CD4-positive, alpha-beta T cell treated with Interleukin-2 at 100 ng/mL for 4 hours (primary cell): ENCODE measurements around the gene ATCAY.

ENCODE experiments used
- DNase-seq: peaks from one replicate; pipeline ENCODE4 v3.0.0-alpha.2; 2020; ENCODE audit warnings: low spot score

ATCAY gene, protein sequence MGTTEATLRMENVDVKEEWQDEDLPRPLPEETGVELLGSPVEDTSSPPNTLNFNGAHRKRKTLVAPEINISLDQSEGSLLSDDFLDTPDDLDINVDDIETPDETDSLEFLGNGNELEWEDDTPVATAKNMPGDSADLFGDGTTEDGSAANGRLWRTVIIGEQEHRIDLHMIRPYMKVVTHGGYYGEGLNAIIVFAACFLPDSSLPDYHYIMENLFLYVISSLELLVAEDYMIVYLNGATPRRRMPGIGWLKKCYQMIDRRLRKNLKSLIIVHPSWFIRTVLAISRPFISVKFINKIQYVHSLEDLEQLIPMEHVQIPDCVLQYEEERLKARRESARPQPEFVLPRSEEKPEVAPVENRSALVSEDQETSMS

DNA sequence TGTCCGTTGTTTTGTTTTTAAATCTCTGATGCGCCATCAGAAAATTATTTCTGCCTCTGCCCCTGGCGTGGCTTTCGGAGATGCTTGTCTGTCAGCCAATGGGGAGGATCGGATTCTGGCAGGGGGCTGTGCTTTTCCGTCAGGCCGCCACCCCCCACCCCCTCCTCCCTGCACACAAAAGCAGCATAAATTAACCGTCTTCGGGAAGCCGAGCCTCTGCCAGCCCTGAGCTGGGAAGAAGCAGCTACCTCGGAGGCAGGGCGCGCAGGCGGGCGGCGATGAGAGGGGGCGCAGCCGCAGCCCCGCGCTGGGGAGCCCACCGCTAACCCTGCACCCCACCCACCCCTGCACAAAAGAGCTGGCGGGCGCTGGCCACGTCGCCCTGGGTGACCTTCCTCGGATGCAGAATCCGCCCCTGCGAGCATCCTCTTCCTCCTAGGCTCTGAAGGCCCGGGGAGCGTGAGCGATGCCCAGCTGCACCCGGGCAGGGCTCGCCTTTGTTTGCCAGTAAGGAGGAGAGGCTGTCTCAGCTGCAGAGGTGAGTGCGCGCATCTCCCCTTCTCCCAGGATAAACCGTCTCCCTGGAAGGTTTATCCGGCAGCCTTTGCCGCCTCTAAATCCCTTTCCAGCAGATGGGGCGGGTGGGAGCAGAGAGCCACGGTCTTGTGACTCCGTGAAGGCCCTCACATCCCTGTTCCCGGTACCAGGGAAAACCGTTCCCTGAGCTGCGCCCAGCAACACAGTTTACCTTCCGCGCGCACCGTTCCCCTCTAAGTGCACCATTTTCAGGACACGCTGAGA lies at the start of gene ATCAY:
ATCAY (plus strand) TSS at position 215 of the 801 bp plus-strand sequence. CDS start 5,083 bp downstream, outside the sequence.
- no peak for DNase-seq

DNA sequence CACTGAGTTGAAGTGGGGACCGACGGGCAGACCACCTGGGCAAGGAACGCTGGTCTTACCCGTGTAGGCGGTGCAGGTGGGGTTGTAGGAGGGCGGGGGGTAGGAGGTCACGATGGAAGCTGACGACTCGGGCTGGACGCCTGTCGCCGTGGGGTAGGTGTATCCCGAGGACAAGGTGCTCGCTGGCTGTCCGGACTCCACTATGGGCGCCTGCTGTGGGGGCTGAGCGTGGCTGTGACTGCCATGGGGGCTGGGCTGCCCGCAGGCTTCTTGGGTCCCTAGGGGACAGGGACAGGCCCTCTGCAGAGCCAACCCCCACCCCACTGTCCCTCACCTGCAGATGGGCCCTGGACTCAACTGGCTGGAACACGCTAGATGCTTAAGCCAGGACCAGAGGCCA lies 48.9 kb upstream of the ATCAY start:
- DNase-seq: no peak

DNA sequence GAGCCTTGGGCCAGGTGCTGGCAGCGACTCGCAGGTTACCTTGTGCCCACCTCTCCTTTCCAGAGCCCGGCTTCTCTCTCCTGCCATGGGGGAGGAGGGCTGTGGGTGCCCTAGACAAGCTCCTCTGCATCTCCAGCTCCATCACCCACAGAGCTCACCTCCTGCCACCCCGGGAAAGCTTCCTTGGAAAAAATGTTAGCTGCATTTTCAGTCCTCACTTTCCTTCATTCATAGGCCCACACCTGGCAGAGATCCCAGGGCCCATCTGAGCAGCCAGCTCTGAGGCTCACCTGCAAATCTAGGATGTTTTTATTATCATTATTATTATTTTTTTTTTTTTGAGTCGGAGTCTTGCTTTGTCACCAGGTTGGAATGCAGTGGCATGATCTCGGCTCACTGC lies 48.5 kb upstream of the ATCAY start:
- DNase-seq: no peak

DNA sequence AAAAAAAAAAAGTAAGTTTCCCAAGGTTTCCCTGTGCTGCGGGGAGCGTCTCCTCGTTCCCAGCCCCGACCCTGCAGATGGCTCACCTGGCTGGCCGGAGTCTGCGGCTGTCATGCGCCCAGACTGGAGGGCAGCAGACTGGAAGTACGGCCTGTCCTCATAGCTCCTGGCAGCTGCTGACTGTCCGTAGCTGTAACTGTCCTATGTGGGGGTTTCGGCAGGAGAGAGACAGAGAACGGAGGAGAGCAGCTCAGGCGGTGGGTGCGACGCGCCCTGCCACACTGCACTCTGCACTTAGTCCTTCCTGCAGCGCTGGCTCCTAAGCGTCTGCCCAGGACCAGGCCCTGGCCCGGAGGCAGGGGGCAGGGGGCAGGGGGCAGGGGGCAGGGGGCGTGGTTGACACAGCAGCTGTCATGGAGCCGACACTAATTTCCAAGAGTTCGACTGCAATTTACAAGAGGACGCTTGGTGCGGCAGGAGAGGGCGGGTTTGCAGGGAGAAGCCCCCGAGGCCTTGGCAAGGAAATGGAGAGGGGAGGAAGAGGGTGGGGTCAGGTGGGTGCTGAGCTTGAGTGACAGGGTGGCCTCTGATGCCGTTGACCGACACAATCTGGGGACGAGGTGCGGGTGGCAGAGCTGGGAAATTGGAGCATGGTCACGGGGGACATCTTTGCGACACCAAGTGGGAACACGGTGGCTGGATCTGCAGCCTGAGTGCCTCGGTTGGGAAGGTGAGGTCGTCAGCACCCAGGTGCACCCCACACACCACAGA lies 46.7 kb upstream of the ATCAY start:
- DNase-seq: no peak

DNA sequence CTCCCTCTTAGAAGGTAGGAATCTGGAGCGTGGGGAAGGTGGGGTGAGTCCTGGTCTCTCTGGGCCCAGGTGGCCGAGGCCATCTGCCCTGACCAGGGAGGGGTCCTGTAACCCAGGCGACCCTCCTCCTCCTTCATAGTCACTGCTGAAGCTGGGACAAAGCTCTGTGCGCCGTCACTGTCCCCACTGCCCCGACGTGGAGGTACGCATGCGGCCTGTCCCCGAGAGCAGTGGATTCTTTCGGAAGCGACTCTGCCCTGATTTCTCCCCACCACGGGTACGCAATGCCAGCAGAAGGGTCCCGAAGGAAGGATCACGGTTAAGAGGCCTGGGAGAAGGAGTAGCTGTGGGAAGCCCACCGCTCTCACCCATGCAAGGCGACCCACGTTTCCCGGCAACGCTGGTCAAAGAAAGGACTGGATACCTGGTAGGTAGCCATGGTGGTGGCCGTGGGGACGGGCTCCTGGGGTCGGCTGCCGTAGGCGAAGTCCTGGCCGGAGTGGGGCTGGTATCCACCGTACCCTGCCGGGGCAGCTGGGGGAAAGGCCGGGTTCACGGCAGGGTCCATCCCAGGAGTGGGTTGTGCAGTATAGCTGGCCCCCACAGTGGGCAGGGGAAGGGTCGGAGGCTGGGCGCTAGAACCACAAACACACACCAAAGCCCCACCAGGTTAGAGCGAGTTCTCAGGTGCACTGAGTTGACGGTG lies 46.0 kb upstream of the ATCAY start:
- no peak for DNase-seq

DNA sequence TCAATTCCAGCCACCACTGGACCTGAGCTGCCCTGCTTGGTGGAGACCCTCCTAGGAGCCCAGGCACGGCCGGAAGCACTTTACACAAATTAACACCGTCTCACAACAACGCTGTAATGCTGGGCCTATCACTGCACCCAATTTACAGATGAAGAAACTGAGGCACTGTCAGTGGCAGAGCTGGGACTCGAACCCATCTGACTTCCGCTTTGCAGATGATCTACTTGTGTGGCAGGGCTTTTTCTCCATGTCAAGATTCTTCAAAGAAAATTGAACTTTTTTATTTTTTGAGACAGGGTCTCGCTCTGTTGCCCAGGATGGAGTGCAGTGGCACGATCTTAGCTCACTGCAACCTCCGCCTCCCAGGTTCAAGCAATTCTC lies 45.4 kb upstream of the ATCAY start:
- no peak for DNase-seq

DNA sequence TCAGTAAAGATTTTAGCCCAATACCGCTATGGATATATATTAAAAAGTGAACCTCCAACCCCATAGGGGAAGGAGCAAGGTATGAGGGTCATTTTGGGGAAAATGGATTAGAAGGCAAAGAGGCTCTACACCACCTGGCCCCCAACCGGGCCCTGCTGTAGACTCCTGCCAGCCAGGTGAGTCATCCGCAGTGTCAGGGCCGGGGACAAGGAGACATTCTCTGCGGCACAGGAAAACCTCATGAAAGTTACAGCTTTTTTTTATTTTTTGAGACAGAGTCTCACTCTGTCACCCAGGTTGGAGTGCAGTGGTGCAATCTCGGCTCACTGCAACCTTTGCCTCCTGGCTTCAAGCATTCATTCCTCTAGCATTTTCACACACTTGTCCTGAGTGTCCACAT lies 43.6 kb upstream of the ATCAY start:
- DNase-seq: peak; percentile 27

DNA sequence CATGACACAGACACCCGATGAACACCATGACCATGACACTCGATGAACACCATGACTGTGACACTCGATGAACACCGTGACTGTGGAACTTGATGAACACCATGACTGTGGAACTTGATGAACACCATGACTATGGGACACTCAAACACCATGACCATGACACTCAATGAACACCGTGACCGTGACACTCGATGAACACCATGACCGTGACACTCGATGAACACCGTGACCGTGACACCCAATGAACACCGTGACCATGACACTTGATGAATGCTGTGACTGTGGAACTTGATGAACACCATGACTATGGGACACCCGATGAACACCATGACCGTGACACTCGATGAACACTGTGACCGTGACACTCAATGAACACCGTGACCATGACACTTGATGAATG lies 43.2 kb upstream of the ATCAY start:
- no peak for DNase-seq

DNA sequence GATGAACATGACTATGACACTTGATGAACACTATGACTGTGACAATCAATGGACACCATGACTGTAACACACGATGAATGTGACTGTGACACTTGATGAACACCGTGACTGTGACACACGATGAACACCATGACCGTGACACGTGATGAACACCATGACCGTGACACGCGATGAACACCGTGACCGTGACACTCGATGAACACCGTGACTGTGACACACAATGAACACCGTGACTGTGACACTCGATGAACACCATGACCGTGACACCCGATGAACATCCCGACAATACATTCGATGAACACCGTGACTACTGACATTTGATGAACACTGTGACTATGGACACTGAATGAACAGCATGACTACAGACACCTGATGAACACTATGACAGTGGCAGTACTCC lies 42.6 kb upstream of the ATCAY start:
- DNase-seq: no peak

DNA sequence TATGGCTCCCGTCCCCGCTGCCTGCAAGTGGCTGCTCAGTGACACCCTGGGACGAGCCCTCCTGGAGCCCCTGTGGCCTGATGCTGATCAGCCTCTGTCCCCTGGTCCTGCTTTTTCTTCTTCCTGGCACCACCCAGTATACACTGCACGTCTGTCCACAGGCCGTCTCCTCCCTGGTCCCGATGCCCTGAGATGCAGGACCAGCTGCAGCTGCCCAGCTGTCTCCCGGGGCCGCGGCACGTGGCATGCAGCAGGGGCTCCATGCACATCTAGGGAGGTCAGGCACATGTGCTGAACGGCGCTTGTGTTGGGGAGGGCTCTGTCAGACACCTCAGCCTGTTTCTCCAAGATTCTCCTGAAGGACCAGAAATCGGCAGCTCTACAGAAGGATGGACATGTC lies 41.8 kb upstream of the ATCAY start:
- no peak for DNase-seq

DNA sequence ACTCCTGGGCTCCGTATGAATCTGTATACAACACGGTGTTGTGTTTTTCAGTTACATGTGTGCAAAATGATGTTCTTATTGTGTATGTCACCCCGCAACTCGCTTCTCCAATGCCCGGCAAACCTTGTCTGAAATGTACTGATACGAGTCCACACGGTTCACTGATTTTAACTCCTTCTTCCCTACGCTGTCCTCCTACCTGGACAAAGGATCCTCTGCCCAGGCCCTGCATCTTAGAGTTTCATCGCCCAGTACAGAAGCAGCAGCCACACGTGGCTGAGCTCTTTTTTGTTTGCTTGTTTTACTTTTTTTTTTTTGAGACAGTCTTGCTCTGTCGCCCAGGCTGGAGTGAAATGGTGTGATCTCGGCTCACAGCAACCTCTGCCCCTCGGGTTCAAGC lies 40.5 kb upstream of the ATCAY start:
- DNase-seq: no peak

DNA sequence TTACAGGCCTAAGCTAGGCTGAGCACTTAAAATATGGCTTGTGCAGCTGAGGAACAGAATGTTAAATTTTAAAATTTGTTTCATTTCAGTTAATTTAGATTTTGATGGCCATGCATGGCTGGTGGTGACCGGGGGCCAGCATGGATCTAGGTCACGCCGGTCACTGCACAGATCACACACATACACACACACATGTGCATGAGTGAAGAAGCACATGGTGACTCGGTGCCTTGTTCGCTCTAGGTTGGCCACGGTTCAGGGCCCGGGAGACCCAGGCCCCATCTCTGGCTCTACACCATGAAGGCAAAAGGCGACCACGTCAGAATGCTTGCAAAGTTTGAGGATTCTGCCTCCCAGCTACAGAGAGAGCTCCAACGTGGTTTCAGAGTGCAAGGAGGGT lies 39.7 kb upstream of the ATCAY start:
- no peak for DNase-seq

DNA sequence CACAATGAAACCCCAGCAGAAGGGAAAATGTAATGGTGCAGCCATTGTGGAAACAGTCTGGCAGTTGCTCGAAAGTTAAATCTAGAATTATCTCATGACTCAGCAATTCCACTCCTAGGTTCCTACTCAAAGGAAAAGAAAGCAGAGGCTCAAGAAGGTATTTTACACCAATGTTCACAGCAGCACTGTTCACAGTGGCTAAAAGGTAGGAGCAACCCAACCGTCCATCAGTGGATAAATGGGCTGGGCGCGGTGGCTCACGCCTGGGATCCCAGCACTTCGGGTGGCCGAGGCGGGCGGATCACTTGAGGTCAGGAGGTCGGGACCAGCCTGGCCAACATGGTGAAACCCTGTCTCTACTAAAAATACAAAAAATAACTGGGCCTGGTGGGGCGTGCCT lies 37.5 kb upstream of the ATCAY start:
- no peak for DNase-seq

DNA sequence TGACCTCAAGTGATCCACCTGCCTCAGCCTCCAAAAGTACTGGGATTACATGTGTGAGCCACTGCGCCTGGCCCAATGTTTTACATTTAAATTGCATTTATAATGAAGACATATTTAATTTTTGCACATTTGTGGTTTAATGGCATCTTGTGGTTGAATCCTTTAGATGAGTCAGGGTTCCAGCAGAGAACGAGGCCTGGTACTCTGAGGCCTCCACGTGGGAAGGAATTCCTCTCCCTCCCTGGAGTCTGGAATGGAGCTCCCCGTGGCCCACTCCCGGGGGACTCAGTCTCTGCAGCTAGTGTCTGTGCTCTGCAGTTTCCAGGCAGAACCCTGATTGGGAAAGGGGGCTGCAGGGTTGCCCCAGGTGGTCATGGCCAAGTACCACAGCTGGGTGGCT lies 35.9 kb upstream of the ATCAY start:
- no peak for DNase-seq

DNA sequence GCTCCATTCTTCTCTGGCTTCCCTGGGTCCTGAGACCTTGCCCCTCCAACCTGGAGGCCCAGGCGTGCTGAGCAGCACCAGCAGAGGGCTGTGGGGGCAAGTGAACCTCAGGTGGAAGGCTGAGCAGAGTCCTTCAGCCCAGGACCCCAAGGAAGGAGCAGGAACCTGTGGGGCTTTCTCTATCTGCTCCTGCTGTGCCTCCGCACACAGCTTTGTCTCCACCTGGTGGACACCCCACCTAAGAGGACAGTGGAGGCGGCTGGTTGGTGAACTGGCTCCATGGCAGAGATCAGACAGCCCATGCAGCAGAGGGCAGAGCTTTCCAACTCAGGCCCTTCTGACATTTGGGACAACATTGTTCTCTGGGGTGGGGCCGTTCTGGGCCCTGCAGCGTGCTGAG lies 31.4 kb upstream of the ATCAY start:
- DNase-seq: peak; percentile 53

DNA sequence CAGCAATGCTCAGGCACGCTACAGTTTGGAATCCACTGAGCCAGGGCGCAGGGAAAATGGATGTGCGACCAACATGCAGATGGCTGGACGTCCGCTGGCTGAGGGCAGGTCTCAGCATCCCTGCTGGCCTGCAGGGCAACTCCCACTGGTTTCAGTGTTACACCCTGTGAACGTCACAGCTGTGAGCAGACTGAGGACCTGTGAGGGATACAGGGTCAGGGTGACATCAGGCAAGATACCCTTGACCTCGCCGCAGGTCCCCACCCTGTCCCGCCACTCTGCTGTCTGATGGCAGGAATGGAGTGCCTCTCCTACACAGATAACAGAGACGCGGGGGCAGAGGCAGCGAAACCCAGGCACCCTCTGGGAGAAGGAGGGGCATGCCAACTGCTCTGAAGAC lies 30.7 kb upstream of the ATCAY start:
- DNase-seq: no peak

DNA sequence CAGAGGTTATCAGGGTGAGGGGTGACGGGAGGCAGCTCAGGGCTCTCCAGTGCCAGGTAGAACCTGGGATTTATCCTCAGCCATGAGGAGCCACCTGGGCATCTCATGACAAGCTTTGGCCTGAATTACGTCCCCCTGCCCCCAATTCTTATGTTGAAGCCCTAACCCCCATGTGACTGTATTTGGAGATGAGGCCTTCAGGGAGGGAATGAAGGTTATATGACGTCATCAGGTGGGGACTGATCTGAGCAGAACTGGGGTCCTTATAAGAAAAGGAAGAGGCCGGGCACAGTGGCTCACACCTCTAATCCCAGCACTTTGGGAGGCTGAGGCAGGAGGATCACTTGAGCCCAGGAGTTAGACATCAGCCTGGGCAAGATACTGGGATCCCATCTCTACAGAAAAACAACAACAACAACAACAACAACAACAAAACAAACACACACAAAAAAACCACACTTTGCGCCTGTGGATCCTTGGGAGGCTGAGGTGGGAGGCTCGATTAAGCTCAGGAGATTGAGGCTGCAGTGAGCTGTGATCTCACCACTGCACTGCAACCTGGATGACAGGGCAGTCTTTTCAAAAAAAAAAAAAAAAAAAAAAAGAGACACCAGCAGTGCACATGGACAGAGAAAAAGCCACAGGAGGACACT lies 30.0 kb upstream of the ATCAY start:
- DNase-seq: no peak

DNA sequence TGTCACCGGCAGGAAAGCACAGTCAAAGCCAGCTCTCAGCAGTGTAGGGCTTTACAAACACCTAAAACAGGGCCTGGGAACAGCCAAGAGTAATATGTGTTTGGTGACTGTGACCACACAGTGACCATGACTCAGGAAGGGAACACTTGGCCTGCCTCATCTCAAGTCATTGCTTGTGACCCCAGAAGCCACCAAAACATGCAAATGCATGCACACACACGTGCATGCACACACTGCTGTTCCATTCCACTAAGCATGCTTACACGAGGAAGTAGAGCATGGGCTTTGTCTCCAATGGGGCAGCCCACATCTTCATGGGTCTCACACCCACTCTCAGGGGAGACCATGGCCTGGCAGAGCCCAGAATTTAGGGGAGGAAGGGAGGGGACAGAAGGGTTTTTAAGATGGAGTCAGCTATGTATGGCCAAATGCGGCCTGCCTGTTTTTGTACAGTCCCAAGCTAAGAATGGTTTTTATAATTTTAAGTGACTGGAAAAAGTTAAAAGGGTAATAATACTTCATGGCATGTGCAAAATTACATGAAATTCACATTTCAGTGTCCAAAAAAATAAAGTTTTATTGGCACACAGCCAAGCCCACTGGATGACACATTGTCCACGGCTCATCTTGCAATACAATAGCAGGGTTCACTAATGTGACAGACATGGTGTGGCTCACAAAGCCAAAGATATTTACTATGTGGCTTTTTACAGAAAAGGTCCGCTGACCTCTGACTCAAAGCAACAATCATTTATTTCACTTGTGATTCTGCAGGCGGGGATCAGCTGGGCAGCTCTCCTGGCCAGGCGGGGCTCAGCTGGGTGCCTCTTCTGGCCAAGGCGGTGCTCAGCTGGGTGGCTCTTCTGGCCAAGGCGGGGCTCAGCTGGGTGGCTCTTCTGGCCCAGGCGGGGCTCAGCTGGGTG lies 29.0 kb upstream of the ATCAY start:
- no peak for DNase-seq

DNA sequence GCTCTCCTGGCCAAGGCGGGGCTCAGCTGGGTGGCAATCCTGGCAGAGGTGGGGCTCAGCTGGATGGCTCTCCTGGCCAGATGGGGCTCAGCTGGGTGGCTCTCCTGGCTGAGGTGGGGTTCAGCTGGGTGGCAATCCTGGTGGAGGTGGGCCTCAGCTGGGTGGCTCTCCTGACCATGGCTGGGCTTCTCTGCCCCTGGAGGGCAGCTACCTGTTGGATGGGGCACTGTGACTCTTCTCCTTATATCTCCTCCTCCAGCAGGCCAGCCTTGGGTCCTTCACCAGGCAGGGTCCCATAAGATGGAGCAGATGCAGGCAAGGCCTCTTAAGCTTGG lies 28.3 kb upstream of the ATCAY start:
- no peak for DNase-seq

DNA sequence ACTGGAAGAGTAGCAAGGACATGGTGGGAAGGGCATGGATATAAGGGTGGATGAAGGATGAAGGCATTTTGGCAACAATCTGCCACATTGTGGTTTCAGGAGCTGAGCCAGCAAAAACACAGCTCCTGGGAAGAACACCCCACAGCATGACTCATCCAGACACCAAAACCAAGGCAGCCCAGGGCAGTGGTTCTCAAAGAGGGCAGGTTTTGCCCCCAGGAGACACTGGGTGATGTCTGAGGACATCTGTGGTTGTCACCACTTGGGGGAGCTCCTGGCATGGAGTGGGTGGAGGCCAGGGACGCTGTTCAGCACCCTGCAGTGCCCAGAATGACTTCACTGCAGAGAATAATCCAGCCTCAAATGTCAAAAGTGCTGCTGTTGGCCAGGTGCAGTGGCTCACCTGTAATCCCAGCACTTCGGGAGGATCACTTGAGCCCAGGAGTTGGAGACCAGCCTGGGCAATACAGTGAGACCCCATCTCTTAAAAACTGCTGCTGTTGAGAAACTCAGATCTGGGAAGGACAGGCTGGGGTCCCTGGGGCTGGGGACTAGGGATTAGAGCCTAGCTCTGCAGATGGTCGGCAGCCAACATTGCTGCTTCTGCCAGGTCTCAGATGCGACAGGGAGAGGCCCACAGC lies 27.8 kb upstream of the ATCAY start:
- peak; percentile 41 for DNase-seq
